AG08396 (cell line): ENCODE results near the gene CACNB1.

Experiments
- DNase-seq: peaks from one replicate; pipeline ENCODE4 v3.0.0; 2012; ENCODE audit warnings: low spot score, mixed read lengths

Gene CACNB1

DNA sequence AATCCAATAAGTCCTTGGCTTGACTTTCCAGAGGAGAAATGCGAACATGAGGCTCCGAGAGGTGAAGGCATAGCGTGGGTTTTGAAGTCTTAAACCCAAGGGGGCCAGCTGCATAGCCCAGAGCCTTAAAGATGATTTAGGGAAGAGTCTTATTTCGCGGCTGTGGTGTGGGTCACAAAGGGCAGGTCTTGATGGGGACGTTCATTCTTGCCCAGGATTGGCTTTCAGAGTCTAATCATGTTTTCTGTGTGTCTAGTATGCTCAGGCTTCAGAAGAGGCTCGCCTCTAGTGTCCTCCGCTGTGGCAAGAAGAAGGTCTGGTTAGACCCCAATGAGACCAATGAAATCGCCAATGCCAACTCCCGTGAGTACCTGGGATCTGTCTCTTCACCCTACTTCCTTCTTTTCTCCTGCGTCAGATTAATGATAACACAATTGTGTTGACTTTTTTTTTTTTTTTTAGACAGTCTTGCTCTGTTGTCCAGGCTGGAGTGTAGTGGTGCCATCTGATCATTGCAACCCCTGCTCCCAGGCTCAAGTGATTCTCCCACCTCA is 3.6 kb upstream of the CACNB1 start:
- DNase-seq, result no peak

DNA sequence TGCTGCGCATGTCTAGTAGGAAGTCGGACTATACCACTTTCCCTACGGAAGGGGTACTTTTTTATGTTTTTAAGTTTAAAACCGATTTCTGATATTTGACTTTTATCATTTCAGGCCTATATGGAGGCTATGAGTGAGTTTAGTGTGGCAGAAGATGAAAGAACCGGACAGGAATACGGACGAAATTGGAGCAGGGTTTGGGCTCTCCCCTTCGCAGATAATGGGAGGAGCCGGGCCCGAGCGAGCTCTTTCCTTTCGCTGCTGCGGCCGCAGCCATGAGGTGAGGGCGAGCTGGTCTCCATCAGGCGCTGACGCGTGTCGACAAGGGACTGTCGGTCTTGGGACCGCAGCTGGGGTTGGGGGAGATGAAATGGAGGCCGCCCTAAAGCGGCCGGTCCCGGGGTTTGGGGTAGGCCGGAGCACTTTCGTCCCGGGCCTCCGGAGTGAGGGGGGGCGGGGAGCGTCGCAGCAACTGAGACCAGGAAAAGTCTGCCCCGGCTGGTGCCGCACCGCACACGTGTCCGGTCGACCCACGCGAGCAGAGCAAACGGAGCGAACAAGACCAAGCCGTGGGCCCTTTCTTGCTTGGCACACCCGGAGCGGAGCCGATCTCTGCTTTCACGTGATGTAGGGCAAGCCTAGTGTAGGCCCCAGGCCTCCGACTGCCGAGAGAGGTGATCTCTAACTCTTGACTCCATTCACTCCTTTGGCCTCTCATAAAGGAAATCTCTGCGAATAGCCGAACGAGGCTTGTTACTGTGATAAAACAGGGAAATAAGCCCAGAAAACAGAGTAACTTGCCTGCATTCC is 2.8 kb upstream of the CACNB1 start, which contains the start of gene RPL19:
Gene RPL19, plus strand, starts transcription at position 214 of the 810 bp plus-strand sequence. Its CDS starts 62 bp downstream, at position 276.
- DNase-seq, result peak; percentile 91

DNA sequence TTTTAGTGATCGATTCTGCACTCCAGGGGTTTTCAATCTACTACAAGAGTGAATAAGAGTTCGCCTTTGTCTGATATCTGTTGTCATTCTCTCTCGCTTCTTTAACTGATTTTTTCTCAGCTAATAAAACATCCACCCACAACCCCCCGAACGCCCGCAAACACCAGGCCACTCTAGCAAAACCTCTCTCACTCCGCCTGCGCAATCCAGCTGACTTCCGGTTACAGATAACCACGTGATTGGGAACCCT is 2.3 kb upstream of the CACNB1 start:
- DNase-seq, result peak; percentile 97

DNA sequence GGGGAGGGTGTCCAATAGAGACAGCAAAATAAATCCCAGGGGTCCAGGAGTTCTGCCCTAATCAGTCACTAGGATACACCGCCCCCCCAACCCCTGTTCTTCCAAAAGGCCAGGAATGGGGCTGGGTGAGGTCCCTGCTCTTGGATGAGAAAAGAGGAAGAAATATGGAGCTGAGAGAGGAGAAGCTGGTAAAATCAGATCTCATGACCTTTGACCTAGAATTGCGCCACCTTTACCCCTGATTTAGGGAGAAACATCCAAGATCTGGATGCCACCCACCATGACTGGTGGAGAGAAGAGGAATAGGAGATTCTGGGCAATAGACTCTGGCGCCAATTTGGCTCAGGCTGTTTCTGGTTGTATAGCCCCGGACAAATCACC is 707 bp upstream of the CACNB1 start:
- DNase-seq, result no peak

DNA sequence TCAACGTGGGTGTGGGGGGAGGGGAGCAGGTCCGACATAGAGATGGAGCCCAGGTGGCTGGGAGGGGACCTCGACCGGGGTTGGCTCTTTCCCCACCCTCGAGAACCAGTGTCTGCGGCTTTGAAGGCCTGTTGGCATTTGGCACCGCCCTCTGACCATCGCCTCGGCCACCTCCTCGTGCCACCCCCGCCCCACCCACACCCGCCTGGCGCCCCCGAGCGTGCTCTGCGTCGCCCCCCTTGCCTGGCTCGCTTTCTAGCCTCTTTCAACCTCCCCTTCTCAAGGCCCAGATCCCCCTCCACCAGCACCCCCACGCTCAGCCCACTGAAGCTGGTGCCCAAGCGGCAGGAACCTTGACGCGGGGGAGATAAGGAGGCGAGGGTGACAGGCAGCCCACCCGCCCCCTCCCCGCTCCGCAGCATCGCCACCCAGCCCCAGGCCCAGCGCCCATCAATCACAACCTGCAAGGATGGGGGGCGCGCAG is 619 bp downstream of the CACNB1 start:
- DNase-seq, result peak; percentile 68

DNA sequence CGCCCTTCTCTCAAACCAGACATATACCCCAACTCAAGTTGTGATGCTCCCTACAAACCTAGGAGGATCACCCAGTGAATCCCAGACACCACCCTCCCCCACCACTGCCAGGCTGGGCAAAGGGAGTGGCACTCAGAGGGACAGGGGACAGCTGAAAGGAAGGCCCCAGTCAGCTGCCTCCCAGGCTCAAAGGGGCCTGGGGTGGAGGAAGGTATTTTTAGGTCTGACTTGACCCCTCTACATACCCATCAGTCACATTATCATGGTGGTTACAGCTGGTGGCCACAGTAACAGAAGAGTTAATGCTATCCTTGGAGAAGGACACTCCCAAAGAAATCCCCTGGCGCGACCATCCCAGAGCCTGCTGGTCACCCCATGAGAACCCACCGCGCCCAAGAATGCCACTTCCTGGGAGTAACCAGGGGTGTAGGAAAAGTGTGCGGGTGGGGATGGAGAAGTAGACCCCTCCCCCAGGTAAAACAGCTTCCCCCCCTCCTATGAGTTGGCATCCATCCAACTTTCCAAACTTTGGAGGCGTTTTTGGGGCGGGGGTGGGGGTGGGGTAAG is 1.1 kb downstream of the CACNB1 start:
- peak; percentile 43 for DNase-seq

DNA sequence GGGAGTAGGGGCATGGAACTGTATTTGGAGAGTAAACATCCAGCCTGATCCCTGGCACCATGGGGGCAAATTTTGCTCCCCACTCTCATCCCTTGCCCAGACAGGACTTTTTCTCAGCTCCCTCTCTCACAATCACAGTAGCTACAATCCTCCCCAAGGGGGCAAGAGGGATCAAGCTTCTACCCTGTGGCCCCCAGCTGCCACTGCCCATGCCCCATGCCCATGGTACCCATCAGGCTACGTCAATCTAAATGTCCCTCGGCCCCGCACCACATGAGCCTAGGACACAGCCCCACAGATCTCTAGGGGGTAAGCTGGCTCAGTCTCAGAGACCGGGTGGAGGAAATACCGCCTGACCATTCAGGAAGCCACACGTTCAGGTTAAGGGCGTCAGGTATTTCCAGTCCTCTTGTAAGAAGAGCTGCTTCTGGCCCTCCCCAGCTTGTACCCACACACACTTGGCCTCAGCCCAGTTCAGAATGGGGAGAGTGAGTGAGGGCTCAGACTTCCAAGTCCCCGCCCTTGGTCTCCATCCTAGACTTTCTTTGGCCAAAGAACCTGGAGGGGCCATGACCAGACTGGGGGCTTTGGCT is 1.8 kb downstream of the CACNB1 start:
- no peak for DNase-seq

DNA sequence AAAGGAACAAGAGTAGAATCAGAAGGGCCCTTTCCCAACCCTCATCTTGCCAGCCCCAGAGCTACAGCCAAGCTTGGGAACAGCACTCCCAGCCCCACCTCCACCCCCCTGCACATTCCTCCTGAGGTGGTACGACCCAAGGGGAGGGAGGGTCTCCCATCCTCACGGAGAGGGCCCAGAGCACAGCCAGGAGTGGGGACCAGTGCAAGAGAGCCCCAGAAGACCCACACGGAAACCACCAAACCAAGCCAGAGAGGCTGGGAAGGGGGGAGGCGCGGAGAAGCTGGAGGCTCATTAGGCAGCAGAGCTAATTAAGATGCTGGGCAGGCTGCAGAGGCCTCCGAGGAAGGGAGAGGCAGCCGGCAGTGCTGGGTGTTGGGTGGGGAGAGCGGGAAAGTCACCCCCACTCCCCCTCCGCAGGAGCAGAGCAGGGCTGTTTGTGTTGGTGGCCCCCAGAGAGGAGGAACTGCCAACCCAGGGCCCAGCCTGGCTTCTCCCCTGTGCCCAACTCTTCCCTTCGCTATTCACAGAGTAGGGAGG is 2.4 kb downstream of the CACNB1 start:
- DNase-seq, result no peak

DNA sequence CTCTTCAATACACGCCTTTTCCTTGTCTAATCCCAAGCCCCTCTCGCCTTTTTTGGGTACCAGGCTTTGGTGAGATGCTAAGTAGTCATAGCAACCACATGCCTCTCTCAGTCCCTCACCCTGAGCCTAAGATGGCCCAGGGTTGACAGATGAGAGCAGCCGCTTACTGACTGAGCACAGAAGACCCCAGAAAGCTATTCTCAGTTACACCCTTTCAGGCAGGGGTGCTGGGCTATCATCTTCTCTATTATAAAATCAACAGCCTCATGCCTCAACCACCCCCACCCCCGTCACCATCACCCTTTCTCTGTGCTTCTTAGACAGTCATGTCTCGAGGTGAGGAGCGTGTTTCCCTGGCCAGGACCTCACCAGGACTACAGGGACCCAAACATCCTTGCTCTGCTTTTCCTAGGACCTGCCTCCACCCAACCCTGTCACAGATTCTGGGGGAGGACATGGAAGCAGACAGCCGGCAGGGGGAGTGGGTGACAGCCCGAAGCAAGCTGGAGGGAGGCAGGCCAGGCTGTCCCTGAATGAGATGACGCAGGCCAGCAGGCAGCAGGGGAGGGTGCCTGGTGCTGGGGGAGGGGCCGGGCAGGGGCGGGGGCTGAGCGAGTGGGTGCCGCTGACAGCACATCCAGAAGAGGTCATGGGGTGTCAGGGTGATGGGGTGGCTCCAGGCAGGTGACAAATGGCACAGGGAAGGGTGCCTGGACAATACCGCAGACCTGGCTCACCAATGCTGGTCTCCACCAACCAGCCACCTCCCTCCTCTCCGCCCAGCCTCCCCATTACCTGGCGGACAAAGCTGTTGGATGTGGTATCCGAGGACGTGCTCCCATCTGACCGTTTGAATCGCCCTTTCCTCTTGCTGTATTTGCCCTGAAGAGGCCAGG is 3.1 kb downstream of the CACNB1 start:
- DNase-seq, result peak; percentile 86

DNA sequence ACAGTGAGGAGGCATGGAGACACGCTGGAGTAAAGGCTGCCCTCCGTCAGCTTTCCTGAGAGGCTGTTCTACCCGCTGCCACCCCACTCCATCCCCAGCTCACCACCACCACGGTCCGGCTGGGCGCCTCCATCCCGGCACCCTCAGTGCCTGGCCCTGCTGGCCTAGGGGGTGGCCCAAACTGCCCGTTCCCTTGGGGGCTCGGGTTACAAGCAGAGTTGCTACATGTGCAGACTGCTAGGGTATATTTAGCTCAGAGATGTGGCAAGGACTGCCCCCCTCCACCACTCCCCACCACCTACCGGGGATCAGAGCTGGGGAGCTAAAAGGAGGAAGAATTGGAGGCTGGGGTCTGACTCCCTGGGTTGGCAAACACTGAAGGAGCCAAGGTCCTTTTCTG is 4.1 kb downstream of the CACNB1 start:
- no peak for DNase-seq

DNA sequence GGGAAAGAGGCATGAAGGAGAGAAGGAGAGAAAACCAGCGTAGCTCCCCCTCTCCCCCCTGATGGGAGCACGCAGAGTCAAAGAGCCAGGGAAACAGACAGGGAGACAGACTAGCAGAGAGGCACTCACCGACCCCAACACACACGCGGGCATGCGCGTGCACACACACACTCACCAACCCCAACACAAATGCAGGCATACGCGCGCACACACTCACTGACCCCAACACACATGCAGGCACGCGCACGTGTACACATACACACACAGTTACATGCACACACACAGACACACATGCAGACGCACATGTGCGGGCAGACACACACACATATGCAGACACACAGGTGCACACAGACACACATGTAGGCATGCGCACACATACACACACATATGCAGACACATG is 4.6 kb downstream of the CACNB1 start:
- DNase-seq, result no peak

DNA sequence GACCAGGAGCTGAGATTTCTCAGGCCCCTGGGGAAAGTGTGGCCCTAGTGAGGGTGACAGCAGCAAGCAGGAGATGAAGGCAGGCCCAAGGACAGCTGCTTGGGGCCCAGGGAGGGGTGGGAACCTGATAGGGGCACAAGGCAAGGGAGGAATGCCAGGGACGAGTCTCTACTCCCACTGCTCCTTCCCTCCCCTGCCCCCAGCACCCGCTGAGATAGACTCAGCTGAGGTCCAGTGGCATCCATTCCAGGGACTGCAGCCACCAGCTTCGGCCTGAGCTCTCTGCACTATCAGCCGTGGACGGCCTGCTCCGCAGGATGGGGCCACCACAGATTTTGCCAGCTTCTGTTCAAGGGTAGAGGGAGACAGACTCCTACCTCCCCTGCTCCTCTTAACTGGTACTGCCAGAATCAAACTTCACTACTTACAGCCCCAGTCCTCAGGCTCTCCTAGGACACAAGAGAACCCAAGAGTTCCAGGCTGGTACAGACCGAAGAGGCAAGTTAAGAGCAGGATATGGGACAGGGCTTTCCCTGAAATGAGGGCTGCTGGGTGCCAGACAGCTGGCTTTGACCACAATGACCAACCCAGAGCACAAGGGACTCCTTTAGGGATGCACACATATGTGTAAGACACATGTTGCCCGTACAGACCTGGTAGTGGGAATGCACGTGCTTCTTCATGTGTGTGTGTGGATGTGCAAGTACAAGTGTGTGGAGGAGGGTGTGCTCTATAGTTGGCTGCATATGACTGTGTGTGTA is 5.5 kb downstream of the CACNB1 start:
- DNase-seq, result no peak

DNA sequence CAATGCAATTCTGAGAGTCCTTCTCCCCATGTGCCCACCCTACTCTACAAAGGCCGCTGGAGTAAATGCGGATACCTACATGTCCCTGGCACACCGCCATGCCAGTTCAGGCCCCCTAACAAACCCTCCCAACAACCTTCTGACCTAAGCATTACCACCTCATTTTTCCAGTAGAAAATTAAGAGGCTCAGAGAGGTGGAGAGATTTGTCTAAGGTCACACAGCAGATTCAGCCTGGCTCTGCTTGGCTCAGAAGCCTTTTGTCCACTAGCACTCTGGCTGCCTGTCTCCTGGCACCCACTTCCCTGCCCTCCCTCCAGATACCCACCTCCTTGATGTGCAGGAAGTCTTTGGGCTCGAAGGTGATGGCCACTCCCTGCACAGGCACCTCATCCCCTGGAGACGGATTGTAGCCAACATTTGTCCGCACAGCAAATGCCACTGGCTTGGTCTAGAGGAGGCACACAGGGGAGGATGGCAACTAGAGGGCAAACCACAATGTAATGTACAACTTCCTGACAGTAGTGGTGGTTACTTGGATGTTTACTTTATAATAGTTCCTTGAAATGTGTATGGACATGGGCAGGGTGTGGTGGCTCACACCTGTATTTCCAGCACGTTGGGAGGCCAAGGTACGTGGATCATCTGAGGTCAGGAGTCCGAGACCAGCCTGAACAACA is 10.2 kb downstream of the CACNB1 start:
- no peak for DNase-seq

DNA sequence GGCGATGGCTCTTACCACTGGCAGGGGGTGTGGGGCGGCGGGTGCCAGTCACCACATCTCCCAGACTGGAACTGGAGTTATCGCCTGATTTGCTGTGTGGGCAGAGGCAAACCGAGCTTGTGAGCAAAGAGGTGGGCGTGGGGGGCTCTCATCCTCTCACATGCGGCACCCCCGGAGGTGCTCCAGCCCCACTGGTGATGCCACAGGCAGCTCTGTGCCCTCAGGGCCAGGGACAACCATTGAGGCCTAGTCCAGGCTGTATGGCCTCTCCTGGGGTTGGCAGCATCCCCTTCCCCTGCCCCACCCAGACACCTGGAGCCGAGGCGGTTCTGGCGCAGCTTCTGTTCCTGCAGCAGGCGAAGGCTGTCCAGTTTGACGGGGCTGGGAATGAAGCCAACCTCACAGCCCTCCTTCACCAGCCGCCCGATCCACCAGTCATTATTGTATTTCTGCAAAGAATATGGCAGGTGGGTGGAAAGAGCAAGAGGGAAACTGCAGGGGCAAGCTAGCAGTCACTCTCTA is 10.9 kb downstream of the CACNB1 start:
- DNase-seq, result no peak

DNA sequence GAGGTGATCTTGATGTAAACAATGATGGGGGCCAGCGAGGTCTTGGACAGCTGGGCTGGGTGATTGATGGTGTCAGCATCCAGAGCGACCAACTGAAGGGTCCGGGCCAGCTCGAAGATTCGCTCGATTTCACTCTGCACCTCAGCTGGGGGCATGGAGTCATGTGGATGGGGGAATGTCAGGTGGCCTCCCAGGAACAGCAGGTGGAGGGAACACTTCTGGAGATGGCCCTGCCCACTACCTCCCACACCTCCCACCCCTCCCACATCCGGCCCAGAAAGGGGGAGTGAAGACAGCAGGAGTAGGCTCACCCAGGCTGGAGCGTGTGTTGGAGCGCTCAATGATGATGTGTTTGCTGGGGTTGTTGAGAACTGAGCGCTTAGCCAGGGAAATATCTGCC is 13.7 kb downstream of the CACNB1 start:
- no peak for DNase-seq

DNA sequence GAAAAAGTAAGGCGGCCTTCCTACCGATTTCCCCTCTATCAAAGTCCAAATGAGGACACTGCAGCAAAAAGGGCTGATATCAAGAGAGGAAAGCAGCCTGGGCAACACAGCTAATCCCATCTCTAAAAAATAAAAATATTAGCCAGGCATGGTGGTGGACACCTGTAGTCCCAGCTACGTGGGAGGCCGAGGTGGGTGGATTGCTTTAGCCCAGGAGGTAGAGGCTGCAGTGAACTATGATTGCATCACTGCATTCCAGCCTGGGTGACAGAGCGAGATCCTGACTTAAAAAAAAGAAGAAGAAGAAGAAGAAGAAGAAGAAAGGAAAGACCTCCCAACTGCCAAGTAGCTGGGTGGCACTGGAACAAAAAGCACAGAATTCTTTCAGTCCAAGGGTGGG is 14.4 kb downstream of the CACNB1 start:
- DNase-seq, result no peak

DNA sequence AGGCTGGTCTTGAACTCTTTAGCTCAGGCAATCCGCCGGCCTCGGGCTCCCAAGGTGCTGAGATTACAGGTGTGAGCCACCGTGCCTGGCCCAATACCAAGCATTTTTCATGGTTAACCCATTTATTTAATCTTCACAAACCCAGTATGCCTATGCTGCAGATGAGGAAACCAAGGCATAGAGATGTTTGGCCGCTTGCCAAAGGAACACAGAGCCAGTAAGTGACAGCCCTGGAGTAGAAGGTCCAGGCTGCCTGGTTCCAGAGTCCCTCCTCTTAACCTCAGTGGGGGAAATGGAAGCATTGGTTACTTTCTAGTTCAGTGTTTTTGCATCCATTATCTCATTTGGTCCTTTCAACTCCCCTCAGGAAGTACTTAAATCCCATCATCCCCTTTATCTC is 16.2 kb downstream of the CACNB1 start:
- no peak for DNase-seq

DNA sequence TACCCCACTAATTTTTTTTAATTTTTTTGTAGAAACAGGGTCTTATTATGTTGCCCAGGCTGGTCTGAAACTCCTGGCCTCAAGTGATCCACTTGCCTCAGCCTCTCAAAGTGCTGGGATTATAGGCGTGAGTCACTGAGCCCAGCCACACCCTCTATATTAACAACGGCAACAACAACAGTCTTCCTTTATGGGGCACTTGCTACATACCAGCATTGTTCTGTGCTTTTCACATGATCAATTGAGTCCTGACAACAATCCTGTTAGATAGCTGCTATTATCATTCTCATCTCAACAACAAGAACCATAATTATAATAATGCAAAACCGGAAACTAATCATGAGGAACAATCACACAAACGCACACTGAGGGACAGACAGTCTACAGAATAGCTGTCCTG is 18.9 kb downstream of the CACNB1 start:
- no peak for DNase-seq

DNA sequence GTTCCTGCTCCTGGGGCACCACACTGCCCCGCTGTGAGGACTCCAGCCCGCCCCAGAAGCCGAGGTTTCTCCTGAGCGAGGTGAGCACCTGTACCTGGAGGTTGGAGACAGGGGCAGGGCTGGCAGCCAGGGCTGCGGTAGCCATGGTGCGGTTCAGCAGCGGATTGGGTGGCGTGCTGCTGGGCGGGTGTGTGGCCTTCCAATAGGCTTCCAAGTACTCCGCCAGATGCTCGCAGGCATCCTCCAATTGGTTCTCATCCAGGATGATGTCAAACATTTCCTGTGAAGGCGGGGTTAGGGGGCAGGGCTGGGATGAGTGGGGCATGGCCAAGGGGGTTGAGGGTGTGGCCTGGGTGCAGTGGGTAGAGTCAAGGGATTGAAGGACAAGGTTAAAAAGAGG is 20.2 kb downstream of the CACNB1 start:
- peak; percentile 27 for DNase-seq

DNA sequence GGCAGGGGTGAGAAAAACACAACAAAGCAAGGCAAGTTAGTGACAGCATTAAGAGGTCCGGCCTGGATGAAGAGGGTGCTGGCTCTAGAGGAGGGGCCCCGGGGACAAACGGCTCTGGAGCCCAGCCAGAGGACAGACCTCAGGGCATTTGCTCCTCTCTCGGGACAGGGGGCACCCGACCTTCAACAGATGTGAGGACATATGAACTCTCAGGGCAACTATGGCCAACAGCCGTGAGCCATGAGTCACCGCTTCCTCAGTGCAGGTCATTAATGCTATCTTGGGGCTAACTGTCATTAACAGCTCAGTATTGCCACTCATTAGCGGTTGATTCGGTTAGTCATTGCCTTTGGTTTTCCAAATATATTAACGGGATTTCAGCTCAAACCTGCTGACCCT is 21.8 kb downstream of the CACNB1 start:
- DNase-seq, result no peak
